Fibroblast of the aortic adventitia (primary cell): ENCODE data around the gene PCNX2. TPM values are rescaled to one million over a fixed set of nuclear protein-coding genes. Genes with fewer than 3 reads are reported as not detected.

Experiments
- DNase-seq: peaks from one replicate; pipeline ENCODE4 v3.0.0-alpha.2; 2010; ENCODE audit warnings: low read depth
- H3K4me3 ChIP-seq: 2 replicates; pipeline ENCODE4 v1.5.1; 2011; ENCODE audit warnings: low read depth, mild to moderate bottlenecking, control low read depth, low read length, moderate library complexity
- CTCF ChIP-seq: IDR thresholded peaks from 2 replicates; pipeline ENCODE4 v1.5.1; 2011; ENCODE audit warnings: mild to moderate bottlenecking, low read length, control low read depth, inconsistent platforms; ENCODE audit not compliant: insufficient read depth
- total RNA-seq: library from RNA; depleted of rRNA; stranded (reverse); fragments of >200 nt; gene quantifications from 2 replicates; pipeline ENCODE4 v1.2.3, GENCODE V29; 2012; ENCODE audit warnings: low replicate concordance

The PCNX2 gene
- total RNA-seq, 1 donor = 70.7 TPM

GRCh38 chr1:233261695-233262094 lies 33.8 kb downstream of the PCNX2 start:
- DNase-seq = no peak
- H3K4me3 ChIP-seq = no peak overlapping the region
- no peak for TF ChIP-seq CTCF

GRCh38 chr1:233261206-233261605 lies 34.3 kb downstream of the PCNX2 start:
- DNase-seq = no peak
- TF ChIP-seq CTCF = no peak

GRCh38 chr1:233257786-233258185 lies 37.7 kb downstream of the PCNX2 start:
- TF ChIP-seq CTCF = no peak
- no peak for DNase-seq
- H3K4me3 ChIP-seq = no peak overlapping the region

More at GRCh38 chr1:233261206-233261605, 34.3 kb downstream of the PCNX2 start:
- no peak overlapping the region for H3K4me3 ChIP-seq

- no peak for DNase-seq
- H3K4me3 ChIP-seq = no peak overlapping the region
- no peak for TF ChIP-seq CTCF
Measured at GRCh38 chr1:233256789-233257188, 38.7 kb downstream of the PCNX2 start.

GRCh38 chr1:233256191-233256590 lies 39.3 kb downstream of the PCNX2 start:
- H3K4me3 ChIP-seq = no peak overlapping the region
- no peak for DNase-seq
- no peak for TF ChIP-seq CTCF

GRCh38 chr1:233255145-233255544 lies 40.4 kb downstream of the PCNX2 start:
- H3K4me3 ChIP-seq = no peak overlapping the region
- no peak for DNase-seq
- no peak for TF ChIP-seq CTCF

GRCh38 chr1:233253832-233254331 lies 41.6 kb downstream of the PCNX2 start:
- no peak overlapping the region for H3K4me3 ChIP-seq
- DNase-seq = no peak
- TF ChIP-seq CTCF = no peak
